HL-60 (cell line): Measurements from ENCODE around the gene ZNF41.

Source experiments
- DNase-seq, 2 experiments: peaks; one replicate each; pipeline ENCODE4 v3.0.0-alpha.2; 2010 to 2020; ENCODE audit warnings: low read depth in 1 of 2, low spot score in 1 of 2
- H3K27ac ChIP-seq: fragments of 250-450 bp; sonication (Bioruptor Pico); replicated peaks from 2 replicates; pipeline ENCODE4 v1.5.1; 2020; ENCODE audit warnings: mild to moderate bottlenecking, moderate library complexity
- H3K27me3 ChIP-seq: fragments of 250-450 bp; sonication (Bioruptor Pico); 2 replicates; pipeline ENCODE4 v1.5.1; 2021; ENCODE audit warnings: mild to moderate bottlenecking, moderate library complexity; ENCODE audit not compliant: insufficient read depth, poor library complexity, severe bottlenecking
- H3K4me3 ChIP-seq: replicated peaks from 2 replicates; pipeline ENCODE4 v1.5.1; 2011; ENCODE audit warnings: mild to moderate bottlenecking, control low read depth, low read length; ENCODE audit not compliant: insufficient read depth
- CTCF ChIP-seq: IDR thresholded peaks from one replicate; pipeline ENCODE4 v1.5.1; 2011; ENCODE audit warnings: low read length, control low read depth, inconsistent platforms; ENCODE audit not compliant: insufficient read depth
- GABPA ChIP-seq: IDR thresholded peaks from 2 replicates; pipeline ENCODE4 v1.6.1; 2012; ENCODE audit warnings: low read depth
- POLR2AphosphoS5 ChIP-seq: IDR thresholded peaks from 2 replicates; pipeline ENCODE4 v1.6.1; 2012; ENCODE audit warnings: low read depth
- REST ChIP-seq: IDR thresholded peaks from 2 replicates; pipeline ENCODE4 v1.6.1; 2012; ENCODE audit warnings: low read depth; ENCODE audit not compliant: insufficient replicate concordance
- SPI1 ChIP-seq: IDR thresholded peaks from 2 replicates; pipeline ENCODE4 v1.6.1; 2012; ENCODE audit warnings: low read depth, mild to moderate bottlenecking, borderline replicate concordance

The ZNF41 gene

DNA sequence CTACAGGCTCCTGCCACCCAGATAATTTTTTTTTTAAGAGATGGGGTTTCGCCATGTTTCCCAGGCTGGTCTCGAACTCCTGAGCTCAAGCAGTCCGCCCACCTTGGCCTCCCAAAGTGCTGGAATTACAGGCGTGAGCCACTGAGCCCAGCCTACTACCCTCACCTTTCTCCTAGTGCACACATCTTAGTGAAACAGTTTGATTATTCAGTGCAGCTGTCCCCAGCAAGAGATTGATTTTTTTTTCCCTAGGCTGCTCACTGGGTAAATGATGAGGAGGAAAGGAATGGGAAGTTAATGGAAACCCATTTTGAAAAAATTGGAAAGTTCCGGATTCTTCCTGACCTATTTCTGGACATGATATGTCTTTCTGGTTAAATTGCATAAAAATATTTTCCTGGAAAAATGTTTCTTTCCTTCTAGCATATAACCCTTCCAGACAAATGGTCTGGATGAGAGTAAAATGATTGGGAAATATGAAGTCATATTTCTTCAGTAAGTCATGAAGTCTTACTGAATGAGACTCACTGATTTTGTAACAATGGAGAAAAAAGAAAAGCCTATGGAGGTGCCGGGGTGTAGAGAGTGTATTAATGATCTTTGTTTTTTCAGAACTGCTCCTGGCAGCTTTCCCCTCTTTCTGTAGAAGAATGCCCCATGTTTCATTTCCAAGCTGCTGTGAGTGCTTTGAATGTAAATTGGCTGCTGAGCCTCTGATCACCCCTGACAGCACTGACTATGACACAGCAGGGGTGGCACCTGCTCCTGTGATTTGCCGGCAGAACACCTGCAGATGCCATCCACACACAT is 19.5 kb upstream of the ZNF41 start:
- H3K4me3 ChIP-seq: no peak overlapping the region
- no peak for DNase-seq
- no peaks in the 10 kb centered on the region for H3K27me3 ChIP-seq
- TF ChIP-seq CTCF (no peak), POLR2AphosphoS5 (no peak), GABPA (no peak), REST (no peak), SPI1 (no peak)
- no peak overlapping the region for H3K27ac ChIP-seq

DNA sequence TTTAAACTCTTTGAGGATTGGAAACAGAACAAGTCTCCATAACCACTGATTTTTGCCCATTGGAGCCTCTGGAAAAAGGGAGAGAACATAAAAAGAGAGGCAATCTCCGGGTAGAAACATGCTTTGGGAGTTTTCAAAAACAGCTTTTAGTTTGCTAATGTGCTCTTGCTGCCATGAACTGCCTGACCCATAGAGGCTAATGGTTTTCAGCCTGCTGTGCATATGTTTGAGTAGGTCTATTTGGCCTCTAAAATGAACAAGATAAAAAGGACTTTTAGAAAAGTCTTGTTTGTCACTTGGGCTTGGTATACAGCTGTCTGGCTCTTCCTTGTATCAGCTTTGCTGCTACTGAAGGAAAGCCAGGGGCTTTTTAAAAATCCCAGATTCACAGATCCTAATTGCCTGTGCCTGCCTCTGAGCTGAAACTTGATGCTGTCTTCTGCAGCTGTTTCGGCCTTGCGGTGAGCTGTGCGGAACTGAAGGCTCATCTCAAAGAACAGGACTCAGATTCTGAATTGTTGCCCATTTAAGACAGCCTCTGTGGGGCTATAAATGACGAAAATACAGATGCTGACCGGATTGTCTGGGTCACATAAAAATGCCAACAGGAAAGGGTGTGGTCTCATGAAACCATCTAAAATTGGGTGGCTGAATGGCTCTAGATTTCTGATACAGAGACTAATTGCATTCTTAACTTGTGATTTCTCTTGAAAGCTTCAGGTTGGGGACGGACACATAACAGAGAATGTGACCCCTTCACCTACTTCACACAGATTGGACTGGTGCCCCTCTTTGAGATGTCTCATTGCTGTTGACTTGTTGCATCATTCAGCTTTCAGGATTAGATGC is 18.4 kb upstream of the ZNF41 start:
- TF ChIP-seq REST: no peak
- TF ChIP-seq CTCF: no peak
- no peak for TF ChIP-seq GABPA
- no peak for TF ChIP-seq SPI1
- no peak for TF ChIP-seq POLR2AphosphoS5
- Histone ChIP-seq H3K27me3 (no peaks in the 10 kb centered on the region), H3K27ac (no peak overlapping the region), H3K4me3 (no peak overlapping the region)
- DNase-seq: no peak

DNA sequence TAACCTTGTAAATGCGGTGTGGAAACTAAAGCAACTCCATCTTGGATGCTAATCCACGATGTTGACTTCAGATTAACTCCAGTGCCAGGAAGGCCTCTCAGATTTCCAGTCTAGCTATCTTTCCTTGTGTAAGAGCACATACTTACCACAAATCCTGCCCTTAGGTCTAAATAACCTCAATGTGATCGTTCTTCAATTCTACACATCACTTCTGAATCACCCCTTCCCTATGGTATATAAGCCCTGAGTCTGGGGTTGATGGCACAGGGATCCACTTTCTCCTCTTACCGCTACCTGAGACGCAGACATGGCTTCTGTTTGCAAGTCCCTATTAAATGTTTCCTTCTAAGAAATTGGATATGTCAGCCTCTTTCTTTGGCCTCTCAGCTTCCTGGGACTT is 17.5 kb upstream of the ZNF41 start:
- Histone ChIP-seq H3K4me3 (no peak overlapping the region), H3K27ac (no peak overlapping the region), H3K27me3 (no peaks in the 10 kb centered on the region)
- DNase-seq: no peak
- TF ChIP-seq GABPA: no peak
- TF ChIP-seq REST: no peak
- no peak for TF ChIP-seq SPI1
- no peak for TF ChIP-seq CTCF
- no peak for TF ChIP-seq POLR2AphosphoS5
